NCI-H2107 (cell line): ENCODE measurements around the gene DPH6.
"Not testable (repeated sequence)": the region's sequence is repeated elsewhere in the genome, so short reads cannot be mapped to it uniquely, and the experiment has no call there.

Source experiments
- DNase-seq: peaks from one replicate; lab custom pipeline; 2025; lab: John Stamatoyannopoulos, UW

DPH6 gene

GRCh38 chr15:35329521-35329961 lies 216.4 kb downstream of the DPH6 start:
- DNase-seq = no peak

- not testable (repeated sequence) for DNase-seq
Measured at GRCh38 chr15:35328836-35329235, 217.1 kb downstream of the DPH6 start.

- DNase-seq = no peak
Measured at GRCh38 chr15:35327789-35328188, 218.2 kb downstream of the DPH6 start.

DNA sequence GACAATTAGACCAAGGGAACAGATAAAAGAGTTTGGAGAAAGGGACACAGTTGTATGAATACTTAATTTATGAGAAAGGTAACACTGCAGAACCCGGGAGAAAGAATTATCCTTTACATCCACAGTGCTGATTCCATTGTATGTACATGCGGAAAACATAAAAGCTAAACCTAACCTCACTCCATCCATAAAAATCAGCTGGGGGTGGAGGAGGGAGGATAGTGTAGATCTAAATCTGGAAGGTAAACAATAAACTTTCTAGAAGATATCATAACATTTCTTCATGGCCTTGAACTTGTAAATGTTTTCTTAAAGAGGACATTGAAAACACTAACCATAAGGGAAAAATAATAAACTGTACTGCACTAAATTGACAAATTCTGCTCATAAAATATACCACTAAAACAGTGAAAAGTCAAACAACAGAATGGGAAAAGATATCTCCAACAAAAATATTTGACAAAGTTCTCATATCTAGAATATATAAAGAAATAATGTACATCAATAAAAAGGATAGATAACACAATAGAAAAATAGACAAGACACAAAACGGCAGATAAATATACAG lies 220.5 kb downstream of the DPH6 start:
- no peak for DNase-seq

GRCh38 chr15:35323141-35323540 lies 222.8 kb downstream of the DPH6 start:
- no peak for DNase-seq

- no peak for DNase-seq
Measured at GRCh38 chr15:35321926-35322325, 224.0 kb downstream of the DPH6 start.

DNA sequence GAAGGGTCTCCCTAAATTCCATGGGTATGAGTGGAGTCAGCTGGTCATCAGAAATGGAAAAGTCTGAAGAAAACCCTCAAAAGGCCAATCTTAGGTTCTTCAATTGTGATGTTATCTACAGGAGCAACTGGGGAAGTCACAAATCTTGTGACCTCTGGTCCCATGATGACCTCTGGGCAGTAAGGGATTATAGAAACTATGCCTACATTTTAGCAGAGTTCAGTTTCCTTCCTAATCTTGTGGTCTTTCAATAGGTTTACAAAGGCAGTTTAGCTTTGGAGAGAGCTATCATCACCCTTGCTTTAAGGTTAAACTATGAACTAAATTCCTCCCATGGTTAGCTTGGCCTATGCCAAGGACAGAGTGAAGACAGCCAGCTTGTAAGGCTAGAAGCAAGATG lies 225.1 kb downstream of the DPH6 start:
- no peak for DNase-seq
